ENCODE results near the gene IFIH1. TPM values are rescaled to one million over a fixed set of nuclear protein-coding genes. Genes with fewer than 3 reads are reported as not detected.

The IFIH1 gene
- total RNA-seq, 1 donor from 2014 or later, result 2.1 TPM

DNA sequence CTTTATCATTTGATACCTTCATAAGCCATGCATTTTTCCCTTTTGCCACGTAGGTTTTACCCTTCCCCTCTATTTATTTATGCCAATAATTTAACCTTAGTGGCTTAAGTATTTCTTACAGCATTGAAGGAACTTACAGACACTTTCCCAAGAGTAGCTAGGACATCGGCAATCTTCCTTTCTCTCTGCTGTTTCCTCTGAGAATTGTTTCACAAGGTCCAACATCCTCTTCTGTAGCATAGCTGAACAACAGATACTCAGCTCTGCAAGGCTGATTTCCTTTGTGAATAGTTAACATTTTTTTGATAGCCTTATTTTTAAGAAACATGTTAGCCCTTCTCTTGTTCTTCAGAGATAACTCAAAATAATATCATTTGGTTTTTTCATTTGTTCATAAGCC, 24.4 kb upstream of the IFIH1 start:
- no peak overlapping the region for H3K27ac Mint-ChIP-seq (ENCODE audit: unreplicated experiment)

DNA sequence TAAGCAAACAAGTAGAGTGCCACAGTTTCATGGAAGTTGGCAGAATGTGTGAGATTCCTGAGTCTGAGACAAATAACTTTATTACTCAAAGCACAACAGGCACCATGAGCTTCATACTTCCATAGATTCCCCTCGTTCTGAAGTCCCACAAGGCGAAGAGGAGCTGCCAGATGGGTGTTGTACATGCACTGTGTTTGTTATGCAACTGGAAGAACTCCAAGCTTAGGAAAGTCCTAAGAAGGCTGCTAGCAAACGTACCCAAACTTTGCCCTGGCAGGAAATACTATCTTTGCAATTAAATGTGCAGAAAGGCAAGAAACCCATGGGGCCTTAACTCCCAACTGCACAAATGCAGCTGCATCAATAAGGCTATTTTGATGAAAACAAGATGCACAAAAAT, 23.8 kb upstream of the IFIH1 start:
- H3K4me3 Mint-ChIP-seq (ENCODE audit: unreplicated experiment), result no peak overlapping the region
- peaks cover 22% of the 10 kb centered on the region for H3K27me3 Mint-ChIP-seq (ENCODE audit: low read depth)
- peaks cover 9% of the 10 kb centered on the region for H3K4me1 Mint-ChIP-seq (ENCODE audit: low read depth)
- no peaks in the 10 kb centered on the region for H3K9me3 Mint-ChIP-seq (ENCODE audit: low read depth)
- DNase-seq (ENCODE audit: low spot score), result no peak
- H3K36me3 Mint-ChIP-seq (ENCODE audit: low read depth), result no peaks in the 10 kb centered on the region
- H3K27ac Mint-ChIP-seq (ENCODE audit: unreplicated experiment), result no peak overlapping the region
- TF ChIP-seq, protein P1, sequence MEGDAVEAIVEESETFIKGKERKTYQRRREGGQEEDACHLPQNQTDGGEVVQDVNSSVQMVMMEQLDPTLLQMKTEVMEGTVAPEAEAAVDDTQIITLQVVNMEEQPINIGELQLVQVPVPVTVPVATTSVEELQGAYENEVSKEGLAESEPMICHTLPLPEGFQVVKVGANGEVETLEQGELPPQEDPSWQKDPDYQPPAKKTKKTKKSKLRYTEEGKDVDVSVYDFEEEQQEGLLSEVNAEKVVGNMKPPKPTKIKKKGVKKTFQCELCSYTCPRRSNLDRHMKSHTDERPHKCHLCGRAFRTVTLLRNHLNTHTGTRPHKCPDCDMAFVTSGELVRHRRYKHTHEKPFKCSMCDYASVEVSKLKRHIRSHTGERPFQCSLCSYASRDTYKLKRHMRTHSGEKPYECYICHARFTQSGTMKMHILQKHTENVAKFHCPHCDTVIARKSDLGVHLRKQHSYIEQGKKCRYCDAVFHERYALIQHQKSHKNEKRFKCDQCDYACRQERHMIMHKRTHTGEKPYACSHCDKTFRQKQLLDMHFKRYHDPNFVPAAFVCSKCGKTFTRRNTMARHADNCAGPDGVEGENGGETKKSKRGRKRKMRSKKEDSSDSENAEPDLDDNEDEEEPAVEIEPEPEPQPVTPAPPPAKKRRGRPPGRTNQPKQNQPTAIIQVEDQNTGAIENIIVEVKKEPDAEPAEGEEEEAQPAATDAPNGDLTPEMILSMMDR (IDR thresholded peaks at IDR 0.05), result no peak

More for the DNA sequence above, 24.4 kb upstream of the IFIH1 start:
- peaks cover 9% of the 10 kb centered on the region for H3K4me1 Mint-ChIP-seq (ENCODE audit: low read depth)
- TF ChIP-seq, protein P1 (IDR thresholded peaks at IDR 0.05), result no peak
- H3K27me3 Mint-ChIP-seq (ENCODE audit: low read depth), result peaks cover 18% of the 10 kb centered on the region
- no peak overlapping the region for H3K4me3 Mint-ChIP-seq (ENCODE audit: unreplicated experiment)
- DNase-seq (ENCODE audit: low spot score), result no peak
- H3K9me3 Mint-ChIP-seq (ENCODE audit: low read depth), result no peaks in the 10 kb centered on the region
- no peaks in the 10 kb centered on the region for H3K36me3 Mint-ChIP-seq (ENCODE audit: low read depth)

DNA sequence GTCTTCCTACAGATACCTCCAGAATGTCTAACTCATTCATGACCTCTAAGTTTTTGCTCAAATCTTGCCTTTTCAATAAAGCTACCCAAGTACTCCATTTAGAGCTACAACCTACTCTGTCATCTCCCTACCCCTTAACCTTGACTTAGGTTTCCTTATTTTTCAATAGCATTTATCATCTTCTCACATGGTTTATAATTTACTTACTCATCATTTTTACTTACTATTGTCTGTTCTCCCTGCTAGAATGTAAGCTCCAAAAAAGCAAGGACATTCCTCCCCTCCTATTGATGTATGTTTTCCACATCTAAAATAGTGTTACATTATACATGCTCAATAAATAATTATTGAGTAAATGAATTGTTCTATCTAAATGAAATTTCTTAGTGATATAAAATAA, 22.3 kb upstream of the IFIH1 start:
- H3K27me3 Mint-ChIP-seq (ENCODE audit: low read depth), result peaks cover 29% of the 10 kb centered on the region
- DNase-seq (ENCODE audit: low spot score), result no peak
- TF ChIP-seq, protein P1 (IDR thresholded peaks at IDR 0.05), result no peak
- H3K4me1 Mint-ChIP-seq (ENCODE audit: low read depth), result peaks cover 9% of the 10 kb centered on the region
- no peak overlapping the region for H3K27ac Mint-ChIP-seq (ENCODE audit: unreplicated experiment)
- no peaks in the 10 kb centered on the region for H3K9me3 Mint-ChIP-seq (ENCODE audit: low read depth)
- H3K4me3 Mint-ChIP-seq (ENCODE audit: unreplicated experiment), result no peak overlapping the region
- no peaks in the 10 kb centered on the region for H3K36me3 Mint-ChIP-seq (ENCODE audit: low read depth)

DNA sequence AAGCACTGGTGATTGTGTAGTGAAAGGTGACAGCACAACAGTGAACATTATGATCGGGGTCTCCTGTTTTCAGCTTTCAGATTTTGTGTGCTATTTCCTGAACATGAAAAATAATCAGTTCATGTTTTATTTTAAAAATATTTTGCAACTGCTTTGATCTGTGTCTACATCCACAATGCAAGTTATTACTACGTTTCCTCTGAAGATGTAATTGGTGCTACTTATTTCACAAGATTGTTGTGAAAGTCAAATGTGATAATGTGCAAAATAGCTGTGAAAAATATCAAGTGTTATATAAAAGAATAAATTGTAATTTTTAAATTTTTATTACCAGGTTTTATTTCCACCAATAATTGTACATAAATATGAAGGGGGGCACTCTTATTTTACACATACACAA, 19.4 kb upstream of the IFIH1 start:
- no peak for DNase-seq (ENCODE audit: low spot score)
- no peak overlapping the region for H3K27ac Mint-ChIP-seq (ENCODE audit: unreplicated experiment)
- H3K4me3 Mint-ChIP-seq (ENCODE audit: unreplicated experiment), result no peak overlapping the region
- H3K4me1 Mint-ChIP-seq (ENCODE audit: low read depth), result no peaks in the 10 kb centered on the region
- no peaks in the 10 kb centered on the region for H3K36me3 Mint-ChIP-seq (ENCODE audit: low read depth)
- TF ChIP-seq, protein P1 (IDR thresholded peaks at IDR 0.05), result no peak
- no peaks in the 10 kb centered on the region for H3K9me3 Mint-ChIP-seq (ENCODE audit: low read depth)
- peaks cover 27% of the 10 kb centered on the region for H3K27me3 Mint-ChIP-seq (ENCODE audit: low read depth)

DNA sequence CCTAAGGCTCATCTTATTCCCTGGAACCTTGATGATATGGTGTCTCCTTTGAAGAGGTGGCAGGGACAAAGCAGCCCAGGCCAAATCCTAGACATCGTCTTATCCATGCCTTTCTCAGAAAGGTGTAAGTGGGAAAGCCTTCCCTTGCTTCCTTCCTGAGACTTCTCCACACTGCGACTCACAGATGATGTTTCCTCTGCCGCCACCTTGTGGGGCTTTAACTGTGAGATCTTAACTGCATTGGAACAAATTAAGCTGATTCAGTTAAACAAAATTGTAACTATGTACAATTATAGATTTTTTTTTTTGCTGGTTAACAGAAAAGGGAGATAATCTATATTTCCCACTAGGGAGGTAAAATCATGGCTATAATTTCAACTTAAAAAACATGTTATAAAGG, 15.5 kb upstream of the IFIH1 start:
- Mint-ChIP-seq H3K27ac (ENCODE audit: unreplicated experiment) (no peak overlapping the region), H3K36me3 (ENCODE audit: low read depth) (no peaks in the 10 kb centered on the region), H3K9me3 (ENCODE audit: low read depth) (no peaks in the 10 kb centered on the region), H3K4me3 (ENCODE audit: unreplicated experiment) (no peak overlapping the region), H3K4me1 (ENCODE audit: low read depth) (no peaks in the 10 kb centered on the region), H3K27me3 (ENCODE audit: low read depth) (peaks cover 13% of the 10 kb centered on the region)
- TF ChIP-seq, protein P1 (IDR thresholded peaks at IDR 0.05), result peak; percentile 77
- no peak for DNase-seq (ENCODE audit: low spot score)

Measured in chondrocyte (in vitro differentiated cells).